PC-3 (cell line): Measurements from ENCODE around the gene CYP19A1.

Source experiments
- EZH2 ChIP-seq: fragments of 300-600 bp; sonication (generic); IDR thresholded peaks from one replicate; pipeline ENCODE4 v1.6.1; 2017; ENCODE audit warnings: antibody characterized with exemption, mild to moderate bottlenecking, low read length; ENCODE audit not compliant: unreplicated experiment
- EZH2phosphoT487 ChIP-seq: fragments of 300-600 bp; sonication (generic); IDR thresholded peaks from 2 replicates; pipeline ENCODE4 v1.6.1; 2018; ENCODE audit warnings: mild to moderate bottlenecking, antibody characterized with exemption, low read length, borderline replicate concordance
- TF ChIP-seq, protein P1 (sequence below): fragments of 300-600 bp; sonication (generic); conservative IDR thresholded peaks from 2 replicates; pipeline ENCODE4 v1.5.1; 2017; ENCODE audit warnings: antibody characterized with exemption, low read depth, mild to moderate bottlenecking, low read length

DNA sequence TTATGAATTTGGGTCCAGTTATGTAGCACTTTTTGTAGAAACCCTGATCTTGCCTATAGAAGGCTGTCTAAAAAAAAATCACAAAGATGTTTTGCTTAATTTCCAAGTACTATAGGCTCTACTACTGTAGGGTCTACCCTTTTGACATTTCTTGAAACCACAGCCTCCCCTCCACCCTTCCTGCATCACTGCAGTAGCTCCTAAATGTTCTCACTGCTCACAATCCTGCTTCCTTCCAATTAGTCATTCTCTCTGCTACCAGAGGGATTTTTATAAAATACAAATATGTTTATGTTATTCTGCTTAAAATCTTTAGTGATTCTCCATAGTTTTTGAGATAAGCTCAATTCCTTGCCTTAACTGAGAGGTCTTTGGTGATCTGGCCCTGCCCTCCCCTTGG lies 114.0 kb downstream of the CYP19A1 start:
- TF ChIP-seq, protein P1, sequence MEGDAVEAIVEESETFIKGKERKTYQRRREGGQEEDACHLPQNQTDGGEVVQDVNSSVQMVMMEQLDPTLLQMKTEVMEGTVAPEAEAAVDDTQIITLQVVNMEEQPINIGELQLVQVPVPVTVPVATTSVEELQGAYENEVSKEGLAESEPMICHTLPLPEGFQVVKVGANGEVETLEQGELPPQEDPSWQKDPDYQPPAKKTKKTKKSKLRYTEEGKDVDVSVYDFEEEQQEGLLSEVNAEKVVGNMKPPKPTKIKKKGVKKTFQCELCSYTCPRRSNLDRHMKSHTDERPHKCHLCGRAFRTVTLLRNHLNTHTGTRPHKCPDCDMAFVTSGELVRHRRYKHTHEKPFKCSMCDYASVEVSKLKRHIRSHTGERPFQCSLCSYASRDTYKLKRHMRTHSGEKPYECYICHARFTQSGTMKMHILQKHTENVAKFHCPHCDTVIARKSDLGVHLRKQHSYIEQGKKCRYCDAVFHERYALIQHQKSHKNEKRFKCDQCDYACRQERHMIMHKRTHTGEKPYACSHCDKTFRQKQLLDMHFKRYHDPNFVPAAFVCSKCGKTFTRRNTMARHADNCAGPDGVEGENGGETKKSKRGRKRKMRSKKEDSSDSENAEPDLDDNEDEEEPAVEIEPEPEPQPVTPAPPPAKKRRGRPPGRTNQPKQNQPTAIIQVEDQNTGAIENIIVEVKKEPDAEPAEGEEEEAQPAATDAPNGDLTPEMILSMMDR: no peak
- TF ChIP-seq EZH2phosphoT487 (no peak), EZH2 (no peak)
